Measurements from ENCODE around the gene RSBN1L. TPM values are rescaled to one million over a fixed set of nuclear protein-coding genes. Genes with fewer than 3 reads are reported as not detected.

RSBN1L gene
- total and polyA plus RNA-seq, 2 of the 8 experiments (the other 6 are each of a cell fraction or from before 2014, with no cell fraction given), result 4.1 to 22.1 TPM

- Histone ChIP-seq H3K27me3 (replicated peaks in 1 of 4; ENCODE audit: control insufficient read depth in 3 of 4, extremely low read depth in 1 of 4, insufficient read depth in 3 of 4, low read length in 3 of 4) (no peaks in the 10 kb centered on the region), H3K79me2 (ENCODE audit: control insufficient read depth in 1 of 2, insufficient read depth in 2 of 2, low read length in 2 of 2) (peaks cover 0 to 11% of the 10 kb centered on the region in 2 experiments; a peak in 2 of 4 replicates), H3K9ac (replicated peaks in 1 of 4; ENCODE audit: extremely low read depth in 1 of 4, low read depth in 3 of 4, low read length in 3 of 4) (no peak overlapping the region), H2AK5ac (ENCODE audit: low read depth, low read length) (no peak overlapping the region), H2BK120ac (replicated peaks; ENCODE audit: low read depth, low read length) (no peak overlapping the region), H3K23me2 (ENCODE audit: low read depth, low read length) (no peaks in the 10 kb centered on the region), H3K9me3 (ENCODE audit: insufficient read depth in 2 of 2, low read depth in 1 of 2, low read length in 1 of 2) (no peaks in the 10 kb centered on the region), H4K5ac (ENCODE audit: insufficient read length, low read depth, low read length) (no peak overlapping the region), H2AFZ (ENCODE audit: low read length) (no peak overlapping the region), H2BK12ac (ENCODE audit: low read depth, low read length) (no peak overlapping the region), H3K27ac (ENCODE audit: low read depth, low read length) (no peak overlapping the region), H2BK15ac (ENCODE audit: low read length) (no peak overlapping the region), H3K79me1 (ENCODE audit: low read depth, low read length) (no peaks in the 10 kb centered on the region), H2BK5ac (ENCODE audit: low read depth, low read length) (no peak overlapping the region), H3K14ac (ENCODE audit: insufficient read length) (no peak overlapping the region), H3K4ac (replicated peaks; ENCODE audit: insufficient read length, low read depth, low read length) (no peak overlapping the region), H3K18ac (ENCODE audit: extremely low read depth, low read length) (no peak overlapping the region), H4K8ac (ENCODE audit: extremely low read depth, insufficient read depth, low read length) (no peak overlapping the region), H3K4me1 (replicated peaks in 1 of 4; ENCODE audit: control insufficient read depth in 3 of 4, insufficient read depth in 4 of 4, low read length in 3 of 4) (no peaks in the 10 kb centered on the region), H3K4me2 (ENCODE audit: insufficient read depth in 1 of 2, low read depth in 2 of 2, low read length in 2 of 2) (no peak overlapping the region), H3K36me3 (ENCODE audit: control insufficient read depth in 2 of 4, insufficient read depth in 4 of 4, low read length in 3 of 4) (peaks cover 0 to 5% (median 0%) of the 10 kb centered on the region in 4 experiments; a peak in 1 of 8 replicates), H3K56ac (replicated peaks; ENCODE audit: insufficient read length, low read depth, low read length) (no peak overlapping the region), H3K4me3 (ENCODE audit: extremely low read depth in 1 of 4, insufficient read depth in 2 of 4, low read depth in 3 of 4, low read length in 4 of 4) (no peak overlapping the region), H4K91ac (replicated peaks; ENCODE audit: insufficient read length, low read length) (no peak overlapping the region), H3K23ac (ENCODE audit: insufficient read length) (no peak overlapping the region), H2BK20ac (ENCODE audit: low read length) (no peak overlapping the region), H4K20me1 (replicated peaks in 1 of 2; ENCODE audit: control insufficient read depth in 1 of 2, insufficient read depth in 2 of 2, low read length in 2 of 2) (no peaks in the 10 kb centered on the region)
- WGBS, 2 experiments (ENCODE audit: extremely low coverage in 1 of 2, insufficient coverage in 1 of 2, insufficient read length in 1 of 2, insufficient replicate concordance in 2 of 2, low coverage in 1 of 2, low lambda C conversion rate in 2 of 2, missing lambda C conversion rate in 1 of 2), result 84% methylated on average over 1 of the region's 1 CpG; no CpG with 5 or more reads in 1 of the 2 experiments
- no peak for FAIRE-seq
- POLR2A ChIA-PET (ENCODE audit: partially characterized antibody), result no interaction called here
- DNase-seq (ENCODE audit: low read depth in 1 of 2, low spot score in 2 of 2), result no peak
- TF ChIP-seq ATF2 (IDR thresholded peaks at IDR 0.05; ENCODE audit: low read length), result no peak
- no peak for TF ChIP-seq YY1 (IDR thresholded peaks at IDR 0.05; ENCODE audit: low read depth, low read length)
- no peak for TF ChIP-seq NRF1 (IDR thresholded peaks at IDR 0.05; ENCODE audit: low read depth, low read length)
- no peak for TF ChIP-seq TAF7 (optimal IDR thresholded peaks at IDR 0.05; ENCODE audit: borderline replicate concordance, low read depth, low read length)
- no peak for TF ChIP-seq POLR2AphosphoS5 (IDR thresholded peaks at IDR 0.05; ENCODE audit: low read depth, low read length)
- CTCF ChIA-PET (ENCODE audit: partially characterized antibody), result interaction anchor here (0.6 to 1.2 kb wide), 2 partner anchors 20 to 88 kb away, joined by 3 to 4 read pairs; no protein-coding TSS in a partner anchor
These were observed 44.0 kb downstream of the RSBN1L start for GRCh38 chr7:77740257-77740656.

Measured in H1 (cell line).